CD8-positive, alpha-beta memory T cell (primary cell): Measurements from ENCODE around the gene JCHAIN. TPM values are rescaled to one million over a fixed set of nuclear protein-coding genes. Genes with fewer than 3 reads are reported as not detected.
A peak's percentile ranks its signal among the peaks of the same experiment; 100 is the strongest.

ENCODE experiments used
- CTCF ChIA-PET: fragments of 350-600 bp; sonication (Branson Sonifier 250); formaldehyde crosslinking; loops from one replicate; lab custom pipeline; 2021; ENCODE audit warnings: antibody characterized with exemption; lab: Charles Lee
- POLR2A ChIA-PET: fragments of 350-600 bp; sonication (Branson Sonifier 250); formaldehyde crosslinking; loops from one replicate; lab custom pipeline; 2021; ENCODE audit warnings: antibody characterized with exemption; lab: Charles Lee
- DNase-seq, 5 donors: peaks; one replicate each; pipeline versions ENCODE4 v3.0.0 to v3.0.0-alpha.2; 2020 to 2022; ENCODE audit warnings: mixed read lengths in 1 of 5
- H3K27ac ChIP-seq: one replicate; pipeline ENCODE4 v1.7.0; 2013; ENCODE audit warnings: low read depth, mild to moderate bottlenecking, low read length, moderate library complexity
- H3K27me3 ChIP-seq: 2 replicates; pipeline ENCODE4 v1.7.0; 2013; ENCODE audit warnings: low read length, mild to moderate bottlenecking; ENCODE audit not compliant: insufficient read depth, poor library complexity, severe bottlenecking
- H3K36me3 ChIP-seq: 2 replicates; pipeline ENCODE4 v1.7.0; 2013; ENCODE audit warnings: mild to moderate bottlenecking, low read length, moderate library complexity; ENCODE audit not compliant: insufficient read depth
- H3K4me1 ChIP-seq: 2 replicates; pipeline ENCODE4 v1.7.0; 2013; ENCODE audit warnings: mild to moderate bottlenecking, low read length, moderate library complexity; ENCODE audit not compliant: insufficient read depth
- H3K4me3 ChIP-seq: 2 replicates; pipeline ENCODE4 v1.7.0; 2013; ENCODE audit warnings: mild to moderate bottlenecking, low read length
- H3K9me3 ChIP-seq: 2 replicates; pipeline ENCODE4 v1.7.0; 2013; ENCODE audit warnings: mild to moderate bottlenecking, low read length
- H3K27ac Mint-ChIP-seq, 8 donors: one replicate each; pipeline ENCODE4 v1.8.0; 2020 to 2021; ENCODE audit warnings: mixed read lengths in 8 of 8, mild to moderate bottlenecking in 6 of 8, inconsistent platforms in 3 of 8, moderate library complexity in 3 of 8
- H3K27me3 Mint-ChIP-seq, 2 donors: one replicate each; pipeline ENCODE4 v1.8.0; 2020 to 2021; ENCODE audit warnings: mixed read lengths in 2 of 2, mild to moderate bottlenecking in 1 of 2, moderate library complexity in 1 of 2
- H3K36me3 Mint-ChIP-seq, 3 donors: one replicate each; pipeline ENCODE4 v1.8.0; 2020 to 2021; ENCODE audit warnings: mixed read lengths in 3 of 3, inconsistent platforms in 1 of 3, mild to moderate bottlenecking in 1 of 3
- H3K4me1 Mint-ChIP-seq, 3 donors: one replicate each; pipeline ENCODE4 v1.8.0; 2020 to 2021; ENCODE audit warnings: mixed read lengths in 3 of 3, inconsistent platforms in 1 of 3, mild to moderate bottlenecking in 1 of 3
- H3K4me3 Mint-ChIP-seq, 7 donors: one replicate each; pipeline ENCODE4 v1.8.0; 2020 to 2021; ENCODE audit warnings: mixed read lengths in 7 of 7, mild to moderate bottlenecking in 6 of 7, moderate library complexity in 4 of 7, inconsistent platforms in 2 of 7
- H3K9me3 Mint-ChIP-seq, 5 donors: one replicate each; pipeline ENCODE4 v1.8.0; 2020 to 2022; ENCODE audit warnings: mixed read lengths in 5 of 5, mild to moderate bottlenecking in 3 of 5, moderate library complexity in 2 of 5, inconsistent platforms in 1 of 5
- polyA plus RNA-seq: library from polyadenylated mRNA; unstranded; fragments of 300-500 nt; fragmentation: Illumina TruSeq; gene quantifications from one replicate; pipeline ENCODE4 v1.2.3, GENCODE V29; 2021
- total RNA-seq, 2 experiments: library from RNA; stranded (reverse); gene quantifications; one replicate each; pipeline ENCODE4 v1.2.3, GENCODE V29; 2021

JCHAIN gene
- total RNA-seq = not detected
- not detected for polyA plus RNA-seq

DNA sequence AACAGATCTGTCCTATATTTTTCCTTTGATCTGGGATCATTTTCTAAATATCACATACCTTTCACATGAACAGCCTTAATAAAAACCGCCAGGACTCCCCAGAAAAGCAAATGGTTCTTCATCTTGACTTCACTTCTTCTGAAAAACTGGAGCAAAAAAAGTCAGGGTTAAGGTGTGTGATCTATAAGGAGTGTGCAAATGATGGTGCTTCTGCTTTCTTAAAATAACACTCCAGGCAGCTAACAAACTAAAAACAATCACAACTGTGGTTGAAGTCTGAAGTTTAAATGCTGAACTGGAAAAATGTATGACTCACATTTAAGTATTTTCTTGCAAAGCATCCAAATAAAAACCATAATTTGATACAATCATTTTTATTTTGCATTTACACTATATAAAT is at the start of gene JCHAIN:
JCHAIN (minus strand) TSS at position 140 of the 400 bp plus-strand sequence; CDS start at position 122, 18 bp downstream.
- ChIA-PET CTCF (no interaction called here), POLR2A (no interaction called here)
- H3K27me3 ChIP-seq = no peaks in the 10 kb centered on the region
- no peak for DNase-seq
- peaks cover 0 to 13% of the 10 kb centered on the region in 2 donors for H3K27me3 Mint-ChIP-seq
- H3K36me3 Mint-ChIP-seq = no peaks in the 10 kb centered on the region
- peaks cover 0 to 3% (median 0%) of the 10 kb centered on the region in 3 donors for H3K4me1 Mint-ChIP-seq
- no peaks in the 10 kb centered on the region for H3K9me3 Mint-ChIP-seq
- H3K4me1 ChIP-seq = no peaks in the 10 kb centered on the region
- H3K27ac Mint-ChIP-seq = no peak within 1 kb of the TSS
- H3K9me3 ChIP-seq = no peaks in the 10 kb centered on the region
- no peak within 1 kb of the TSS for H3K4me3 ChIP-seq
- no peak within 1 kb of the TSS for H3K4me3 Mint-ChIP-seq
- H3K27ac ChIP-seq = no peak within 1 kb of the TSS
- H3K36me3 ChIP-seq = no peaks in the 10 kb centered on the region

DNA sequence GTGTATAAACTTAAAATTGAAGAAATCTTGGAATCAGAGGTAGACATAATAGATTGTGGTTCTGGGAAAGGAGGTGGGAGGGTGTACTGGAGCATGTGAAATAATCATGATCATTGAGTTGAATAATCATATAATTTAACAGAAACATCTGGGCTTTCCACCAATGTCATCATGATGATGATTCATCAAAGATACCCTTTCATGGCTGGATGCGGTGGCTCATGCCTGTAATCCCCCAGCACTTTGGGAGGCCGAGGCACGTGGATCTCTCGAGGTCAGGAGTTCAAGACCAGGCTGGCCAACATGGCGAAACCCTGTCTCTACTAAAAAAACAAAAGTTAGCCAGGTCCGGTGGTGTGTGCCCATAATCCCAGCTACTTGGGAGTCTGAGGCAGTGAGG is 48.8 kb upstream of the JCHAIN start:
- peaks cover 9% of the 10 kb centered on the region for H3K4me1 ChIP-seq
- no peaks in the 10 kb centered on the region for H3K27me3 ChIP-seq
- ChIA-PET CTCF (interaction anchor here (0.6 to 1.7 kb wide), 4 partner anchors 9 to 32 kb away, joined by 3 to 5 read pairs (median 3); no protein-coding TSS in a partner anchor), POLR2A (no interaction called here)
- Mint-ChIP-seq H3K27ac (peak overlapping the region in 1 of 8 donors; percentile 84), H3K27me3 (no peaks in the 10 kb centered on the region), H3K9me3 (no peaks in the 10 kb centered on the region), H3K36me3 (peaks cover 0 to 4% (median 0%) of the 10 kb centered on the region in 3 donors), H3K4me3 (no peak overlapping the region), H3K4me1 (peaks cover 19 to 57% (median 36%) of the 10 kb centered on the region in 3 donors)
- no peaks in the 10 kb centered on the region for H3K9me3 ChIP-seq
- H3K36me3 ChIP-seq = no peaks in the 10 kb centered on the region
- DNase-seq = no peak
- no peak overlapping the region for H3K4me3 ChIP-seq
- H3K27ac ChIP-seq = no peak overlapping the region

DNA sequence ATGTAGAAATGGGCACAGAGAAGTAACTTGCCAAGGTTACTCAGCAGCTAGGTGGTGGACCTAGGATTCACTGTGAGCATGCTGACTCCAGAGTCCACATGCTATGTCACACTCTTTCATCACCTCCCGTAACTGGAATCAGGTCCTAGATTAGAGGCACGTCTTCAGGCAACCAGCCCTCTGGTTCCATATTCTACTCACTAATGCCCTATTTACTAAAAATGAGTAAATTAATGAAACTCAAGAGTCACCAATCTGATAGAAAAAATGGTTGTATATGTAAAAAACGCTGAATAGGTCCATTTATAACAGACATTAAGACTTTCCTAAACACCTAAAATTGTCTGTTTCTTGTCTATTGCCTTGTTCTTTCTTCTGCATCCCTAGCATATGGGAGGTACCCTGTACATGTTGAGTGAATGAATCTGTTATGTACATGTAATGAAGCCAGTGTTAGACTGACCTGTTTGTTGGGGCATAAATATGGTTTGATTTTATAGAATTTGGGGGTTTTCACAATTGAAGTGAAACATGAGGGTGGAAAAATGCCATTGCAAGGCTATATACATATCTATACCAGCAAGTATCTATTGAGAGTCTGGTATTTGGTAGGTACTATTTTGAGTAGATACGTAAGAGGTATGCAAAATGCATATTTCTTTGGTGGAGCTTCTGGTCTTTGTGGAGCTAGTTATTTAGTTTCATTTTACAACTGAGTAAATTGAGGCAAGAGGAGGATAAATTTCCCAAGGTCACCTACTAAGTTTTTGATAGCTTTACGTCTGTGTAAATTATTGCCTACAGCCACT is 48.0 kb upstream of the JCHAIN start:
- ChIA-PET POLR2A (no interaction called here), CTCF (interaction anchor here (0.9 to 1.7 kb wide), 2 partner anchors 9 to 21 kb away, joined by 3 to 5 read pairs; no protein-coding TSS in a partner anchor)
- Mint-ChIP-seq H3K4me1 (peaks cover 19 to 64% (median 43%) of the 10 kb centered on the region in 3 donors), H3K27ac (no peak overlapping the region), H3K27me3 (no peaks in the 10 kb centered on the region), H3K36me3 (peaks cover 0 to 4% (median 0%) of the 10 kb centered on the region in 3 donors), H3K4me3 (no peak overlapping the region), H3K9me3 (no peaks in the 10 kb centered on the region)
- DNase-seq = no peak
- no peak overlapping the region for H3K27ac ChIP-seq
- H3K27me3 ChIP-seq = no peaks in the 10 kb centered on the region
- H3K36me3 ChIP-seq = no peaks in the 10 kb centered on the region
- H3K9me3 ChIP-seq = no peaks in the 10 kb centered on the region
- H3K4me3 ChIP-seq = no peak overlapping the region
- H3K4me1 ChIP-seq = peaks cover 9% of the 10 kb centered on the region

DNA sequence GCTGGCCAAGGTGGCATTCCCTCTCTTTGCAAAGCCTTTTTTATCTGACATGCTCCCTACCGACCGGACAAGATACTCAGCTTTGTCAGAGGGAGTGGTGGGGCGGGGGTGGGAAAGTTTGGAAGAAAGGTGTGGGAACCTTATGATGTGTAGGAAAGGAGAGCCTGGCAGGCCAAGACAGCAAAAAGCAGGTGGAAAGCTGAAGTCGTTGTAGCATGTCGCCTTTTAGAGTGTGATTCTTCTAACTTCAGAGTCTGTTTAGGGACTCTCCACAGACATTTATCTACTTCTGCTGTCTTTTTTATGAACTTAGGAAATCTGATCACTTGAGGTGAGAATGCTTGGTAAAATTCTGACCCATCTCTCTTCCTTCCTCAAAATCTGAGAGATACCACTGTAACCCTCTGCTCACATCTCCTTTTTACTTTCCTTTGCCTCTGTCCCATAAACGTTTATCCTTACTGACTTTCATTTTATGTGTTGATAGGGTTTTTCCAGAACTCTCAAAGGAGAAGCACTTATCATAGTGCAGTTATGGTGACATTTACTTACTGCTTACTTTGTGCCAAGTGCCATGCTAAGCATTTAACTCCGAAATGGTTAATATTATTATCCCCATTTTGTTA is 47.3 kb upstream of the JCHAIN start:
- Histone ChIP-seq H3K36me3 (no peaks in the 10 kb centered on the region), H3K4me1 (peaks cover 9% of the 10 kb centered on the region), H3K27ac (no peak overlapping the region), H3K4me3 (no peak overlapping the region), H3K9me3 (no peaks in the 10 kb centered on the region), H3K27me3 (no peaks in the 10 kb centered on the region)
- Mint-ChIP-seq H3K36me3 (peaks cover 0 to 4% (median 0%) of the 10 kb centered on the region in 3 donors), H3K27ac (peak overlapping the region in 1 of 8 donors; percentile 72), H3K9me3 (no peaks in the 10 kb centered on the region), H3K4me1 (peaks cover 19 to 64% (median 47%) of the 10 kb centered on the region in 3 donors), H3K4me3 (peak overlapping the region in 1 of 7 donors; percentile 32), H3K27me3 (no peaks in the 10 kb centered on the region)
- ChIA-PET POLR2A (no interaction called here), CTCF (no interaction called here)
- no peak for DNase-seq

DNA sequence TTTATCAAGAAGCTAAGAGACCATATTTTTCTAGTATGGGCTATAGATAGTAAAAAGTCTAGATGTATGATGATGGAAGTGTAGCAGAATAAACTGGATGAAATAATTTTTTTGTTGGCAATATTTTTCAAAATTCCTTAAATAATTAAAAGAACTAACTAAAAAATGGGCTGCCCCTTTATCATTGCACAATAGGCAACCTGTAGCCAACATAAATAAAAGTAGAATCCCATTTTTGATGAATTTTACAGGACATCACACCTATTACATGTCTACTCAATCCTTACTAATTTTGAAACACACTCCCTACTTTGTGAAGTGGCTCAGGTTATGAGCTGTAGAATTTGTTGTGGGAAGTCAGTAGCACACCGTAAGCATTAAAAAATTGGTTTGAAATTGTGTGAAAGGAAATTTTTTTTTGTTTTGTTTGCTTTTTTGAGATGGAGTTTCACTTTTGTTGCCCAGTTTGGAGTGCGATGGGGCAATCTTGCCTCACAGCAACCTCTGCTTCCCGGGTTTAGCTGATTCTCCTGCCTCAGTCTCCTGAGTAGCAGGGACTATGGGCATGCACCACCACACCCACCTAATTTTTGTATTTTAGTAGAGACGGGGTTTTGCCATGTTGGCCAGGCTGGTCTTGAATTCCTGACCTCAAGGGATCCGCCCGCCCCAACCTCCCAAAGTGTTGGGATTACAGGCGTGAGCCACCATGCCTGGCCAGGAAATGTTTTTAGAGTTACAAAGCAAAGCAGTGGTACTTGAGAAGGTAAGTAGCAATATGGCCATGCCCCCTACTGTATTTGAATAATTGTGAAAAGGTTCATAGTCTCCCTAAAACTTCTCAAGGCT is 46.5 kb upstream of the JCHAIN start:
- Histone ChIP-seq H3K4me3 (no peak overlapping the region), H3K27me3 (no peaks in the 10 kb centered on the region), H3K27ac (no peak overlapping the region), H3K36me3 (no peaks in the 10 kb centered on the region), H3K9me3 (no peaks in the 10 kb centered on the region), H3K4me1 (peaks cover 9% of the 10 kb centered on the region)
- Mint-ChIP-seq H3K36me3 (peaks cover 0 to 4% (median 0%) of the 10 kb centered on the region in 3 donors), H3K4me3 (no peak overlapping the region), H3K27me3 (no peaks in the 10 kb centered on the region), H3K9me3 (no peaks in the 10 kb centered on the region), H3K27ac (no peak overlapping the region), H3K4me1 (peaks cover 19 to 64% (median 47%) of the 10 kb centered on the region in 3 donors)
- ChIA-PET CTCF (interaction anchor here (1.0 kb wide), 1 partner anchor 12 kb away, joined by 3 read pairs; no protein-coding TSS in a partner anchor), POLR2A (no interaction called here)
- DNase-seq = no peak

DNA sequence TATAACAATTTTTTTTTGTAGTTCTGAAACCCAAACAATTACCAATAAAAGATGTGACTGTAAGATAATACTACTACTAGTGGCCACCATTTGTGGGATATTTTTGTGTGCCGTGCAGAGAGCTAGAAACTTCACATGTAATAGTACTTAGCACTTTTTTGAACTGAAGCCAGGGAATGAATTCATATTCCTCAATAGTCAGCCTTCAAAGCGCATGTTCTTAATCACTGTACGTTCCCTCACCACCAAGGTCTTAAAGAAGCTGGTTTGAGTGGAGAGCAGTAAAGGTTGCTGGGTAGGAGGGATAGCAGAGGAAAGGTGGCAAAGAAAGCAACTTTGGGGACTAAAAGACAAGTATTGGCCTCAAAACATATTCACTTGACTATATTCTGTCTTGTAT is 45.8 kb upstream of the JCHAIN start:
- no peaks in the 10 kb centered on the region for H3K36me3 ChIP-seq
- no peak for DNase-seq
- peaks cover 19 to 64% (median 42%) of the 10 kb centered on the region in 3 donors for H3K4me1 Mint-ChIP-seq
- H3K27ac ChIP-seq = no peak overlapping the region
- H3K9me3 ChIP-seq = no peaks in the 10 kb centered on the region
- peaks cover 12% of the 10 kb centered on the region for H3K4me1 ChIP-seq
- H3K27me3 ChIP-seq = no peaks in the 10 kb centered on the region
- H3K4me3 ChIP-seq = no peak overlapping the region
- POLR2A ChIA-PET = no interaction called here
- H3K4me3 Mint-ChIP-seq = no peak overlapping the region
- H3K27me3 Mint-ChIP-seq = no peaks in the 10 kb centered on the region
- peak overlapping the region in 4 of 8 donors; percentile 14 to 43 (median 41) for H3K27ac Mint-ChIP-seq
- no peaks in the 10 kb centered on the region for H3K9me3 Mint-ChIP-seq
- H3K36me3 Mint-ChIP-seq = peaks cover 0 to 4% (median 0%) of the 10 kb centered on the region in 3 donors
- CTCF ChIA-PET = interaction anchor here (0.7 to 1.0 kb wide), 2 partner anchors 12 to 23 kb away, joined by 3 to 5 read pairs; no protein-coding TSS in a partner anchor

DNA sequence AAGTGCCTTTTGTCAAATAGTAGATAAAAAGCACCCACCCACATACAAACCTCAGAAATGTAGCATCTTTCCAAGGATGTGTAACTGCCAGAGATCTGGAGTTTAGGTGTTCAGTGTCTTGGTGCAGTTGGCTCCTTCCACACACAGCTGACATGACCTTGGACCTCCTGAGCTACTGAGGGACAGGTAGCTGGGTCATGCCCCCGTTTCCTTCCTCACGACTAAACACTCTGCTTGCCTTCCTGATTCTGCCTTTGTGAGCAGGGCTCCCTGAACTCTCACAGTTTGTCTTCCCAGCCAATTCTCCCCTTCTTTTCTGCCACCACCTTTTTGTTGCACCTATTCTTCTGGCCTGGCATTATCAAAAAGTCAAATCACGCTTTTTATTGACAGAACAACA is 45.3 kb upstream of the JCHAIN start:
- Histone ChIP-seq H3K27me3 (no peaks in the 10 kb centered on the region), H3K36me3 (no peaks in the 10 kb centered on the region), H3K4me3 (no peak overlapping the region), H3K4me1 (peaks cover 18% of the 10 kb centered on the region), H3K27ac (no peak overlapping the region), H3K9me3 (no peaks in the 10 kb centered on the region)
- ChIA-PET POLR2A (no interaction called here), CTCF (interaction anchor here (0.7 to 1.0 kb wide), 2 partner anchors 13 to 24 kb away, joined by 3 to 5 read pairs; no protein-coding TSS in a partner anchor)
- DNase-seq = no peak
- Mint-ChIP-seq H3K27ac (peak overlapping the region in 3 of 8 donors; percentile 39 to 43 (median 41)), H3K4me1 (peaks cover 20 to 67% (median 45%) of the 10 kb centered on the region in 3 donors), H3K4me3 (peak overlapping the region in 3 of 7 donors; percentile 3 to 52 (median 42)), H3K27me3 (no peaks in the 10 kb centered on the region), H3K9me3 (no peaks in the 10 kb centered on the region), H3K36me3 (peaks cover 0 to 4% (median 0%) of the 10 kb centered on the region in 3 donors)
